Right hindlimb (tissue), 1 donor: Measurements from ENCODE around the gene ASAP2.

Experiments
- DNase-seq: peaks from one replicate; pipeline ENCODE4 v3.0.0-alpha.2; 2018

The ASAP2 gene

DNA sequence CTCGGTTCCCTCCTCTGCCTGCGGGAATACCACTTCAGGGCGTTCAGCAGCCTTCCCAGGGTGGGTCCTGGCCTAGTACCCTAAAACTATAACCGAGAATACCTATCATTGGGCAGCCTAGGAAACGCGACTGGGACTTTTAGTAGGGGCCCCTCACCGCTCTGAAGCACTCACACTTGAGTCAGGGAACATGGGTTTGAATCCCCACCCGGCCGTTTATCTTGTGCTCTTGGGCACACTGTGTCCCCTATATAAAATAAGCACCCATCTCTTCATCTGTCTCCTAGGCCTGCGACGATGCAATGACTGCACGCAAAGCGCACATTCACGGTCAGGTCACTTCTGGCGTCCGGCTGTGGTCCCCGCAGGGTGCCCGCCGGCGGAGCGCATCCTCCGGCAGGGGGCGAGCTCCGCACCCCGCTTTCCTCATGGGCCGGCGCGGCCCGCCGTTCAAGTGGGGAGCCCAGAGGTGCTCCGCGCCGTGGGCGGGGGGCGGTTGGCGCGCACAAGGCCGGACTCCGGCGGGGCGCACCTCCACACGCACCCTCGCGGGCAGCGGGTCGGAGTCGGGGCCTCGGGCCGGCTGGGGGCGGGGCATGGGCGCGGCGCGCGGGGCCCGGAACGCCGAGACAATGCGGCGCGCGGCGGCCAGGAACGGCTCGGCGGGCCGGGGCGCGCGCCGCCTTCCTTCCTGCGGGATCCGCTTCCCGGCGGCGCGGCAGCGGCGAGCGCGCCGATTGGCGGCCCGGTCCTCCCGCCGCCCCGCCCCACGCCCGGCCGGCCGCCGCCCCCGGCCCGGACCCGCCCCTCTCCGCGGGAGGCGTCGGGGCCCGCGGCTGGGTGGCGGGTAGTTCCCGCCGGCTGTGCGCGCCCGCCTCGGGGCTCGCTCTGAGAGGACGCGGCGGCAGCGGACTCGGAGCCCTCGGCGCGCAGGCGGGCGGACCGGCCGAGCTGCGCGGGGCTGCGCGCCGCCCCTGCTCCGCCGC is at the start of gene ASAP2:
Gene ASAP2 (plus strand): TSS at position 850 of the 986 bp plus-strand sequence. CDS start 293 bp downstream, outside the sequence.
- peak; percentile 74 for DNase-seq

DNA sequence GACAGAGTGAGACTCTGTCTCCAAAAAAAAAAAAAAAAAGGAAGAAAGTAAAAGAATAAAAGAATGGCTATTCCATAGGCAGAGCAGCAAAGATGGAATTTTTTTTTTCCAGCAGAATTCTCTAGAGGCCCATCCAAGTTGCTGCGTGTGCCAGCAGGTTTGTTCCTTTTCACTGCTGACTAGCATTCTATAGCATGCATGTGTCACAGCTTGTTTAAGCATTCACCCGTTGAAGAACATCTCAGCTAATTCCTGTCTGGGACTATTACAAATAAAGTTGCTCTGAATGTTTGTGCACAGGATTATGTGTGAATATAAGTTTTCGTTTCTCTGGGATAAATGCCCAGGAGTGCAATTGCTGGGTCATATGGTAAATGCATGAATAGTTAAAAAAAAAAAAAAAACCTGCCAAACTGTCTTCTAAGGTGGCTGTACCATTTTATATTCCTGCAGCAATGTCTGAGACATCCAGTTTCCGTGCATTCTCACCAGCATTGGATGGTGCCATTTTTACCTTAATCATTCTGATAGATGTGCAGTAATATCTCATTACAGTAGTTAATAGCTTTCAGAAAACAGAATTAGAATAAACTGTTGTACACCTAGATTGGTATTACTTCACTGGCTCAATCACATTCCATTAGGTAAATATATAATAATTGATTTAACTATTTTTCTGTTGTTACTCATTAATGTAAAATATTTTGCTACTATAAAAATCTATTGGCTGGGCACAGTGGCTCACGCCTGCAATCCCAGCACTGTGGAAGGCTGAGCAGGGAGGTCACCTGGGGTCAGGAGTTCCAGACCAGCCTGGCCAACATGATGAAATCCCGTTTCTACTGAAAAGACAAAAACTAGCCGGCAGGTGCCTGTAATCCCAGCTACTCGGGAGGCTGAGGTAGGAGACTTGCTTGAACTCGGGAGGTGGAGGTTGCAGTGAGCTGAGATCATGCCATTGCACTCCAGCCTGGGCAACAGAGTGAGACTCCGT is 47.5 kb upstream of the ASAP2 start:
- DNase-seq: no peak

DNA sequence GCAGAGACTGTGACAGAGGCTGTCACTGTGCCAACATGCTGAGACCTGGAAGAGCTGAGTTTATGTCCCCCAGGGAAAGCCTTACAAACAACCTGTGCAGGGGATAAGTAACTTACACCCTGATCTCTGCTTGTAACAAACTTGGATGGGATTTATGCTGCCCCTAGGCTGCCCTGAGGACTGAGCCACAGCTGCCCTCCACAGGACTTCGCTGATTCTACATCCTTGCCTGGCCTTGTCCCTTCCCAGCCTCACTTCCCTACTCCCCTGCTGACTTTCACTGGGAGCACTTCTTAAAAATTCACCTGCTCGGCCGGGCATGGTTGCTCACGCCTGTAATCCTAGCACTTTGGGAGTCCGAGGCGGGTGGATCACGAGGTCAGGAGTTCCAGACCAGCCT is 45.9 kb upstream of the ASAP2 start:
- no peak for DNase-seq

DNA sequence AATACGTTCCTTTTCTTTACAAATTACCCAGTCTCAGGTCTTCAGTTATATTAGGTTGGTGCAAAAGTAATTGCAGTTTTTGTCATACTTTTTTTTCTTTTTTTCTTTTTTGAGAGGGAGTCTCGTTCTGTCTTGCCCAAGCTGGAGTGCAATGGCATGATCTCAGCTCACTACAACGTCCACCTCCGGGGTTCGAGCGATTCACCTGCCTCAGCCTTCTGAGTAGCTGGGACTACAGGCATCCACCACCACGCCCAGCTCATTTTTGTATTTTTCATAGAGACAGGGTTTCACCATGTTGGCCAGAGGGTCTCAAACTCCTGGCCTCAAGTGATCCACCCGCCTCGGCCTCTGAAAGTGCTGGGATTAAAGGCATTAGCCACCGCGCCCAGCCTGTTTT is 43.8 kb upstream of the ASAP2 start:
- DNase-seq: no peak

DNA sequence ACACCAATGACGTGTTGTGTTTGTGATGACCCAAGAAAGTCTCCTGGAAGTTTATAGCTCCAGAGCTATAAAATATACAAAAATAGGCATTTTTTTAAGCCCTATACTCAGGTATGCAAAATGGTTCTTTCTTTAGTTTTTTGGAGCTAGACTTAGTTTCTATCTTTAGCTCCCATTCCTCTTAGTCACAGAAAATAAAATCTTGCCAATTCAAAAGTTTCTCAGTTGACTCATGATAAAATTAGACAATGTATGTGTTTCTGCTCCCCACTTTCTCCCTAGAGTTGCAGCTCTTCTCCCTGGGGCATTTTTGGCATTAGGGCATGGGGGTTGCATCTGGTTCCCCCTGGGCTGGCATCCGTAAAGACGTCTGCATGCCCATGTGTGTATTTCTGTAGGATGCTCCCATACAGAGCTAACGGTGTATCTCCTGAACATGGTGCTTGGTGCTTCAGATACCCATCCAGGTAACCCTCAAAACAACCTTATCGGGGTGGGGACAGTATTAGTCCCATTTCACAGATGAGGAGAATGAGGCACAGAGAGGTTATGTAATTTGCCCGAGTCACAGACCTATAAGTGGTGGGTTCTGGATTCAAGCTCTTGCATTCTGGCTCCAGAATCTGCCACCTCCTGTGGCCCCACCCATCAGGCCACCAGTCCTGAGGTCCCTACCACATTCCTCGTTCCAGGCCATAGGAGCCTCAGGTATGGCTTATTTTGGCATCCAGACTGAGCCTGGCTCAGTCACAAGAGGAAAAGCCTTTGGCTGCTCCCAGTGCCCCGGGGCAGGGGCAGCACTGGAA is 43.1 kb upstream of the ASAP2 start:
- no peak for DNase-seq

DNA sequence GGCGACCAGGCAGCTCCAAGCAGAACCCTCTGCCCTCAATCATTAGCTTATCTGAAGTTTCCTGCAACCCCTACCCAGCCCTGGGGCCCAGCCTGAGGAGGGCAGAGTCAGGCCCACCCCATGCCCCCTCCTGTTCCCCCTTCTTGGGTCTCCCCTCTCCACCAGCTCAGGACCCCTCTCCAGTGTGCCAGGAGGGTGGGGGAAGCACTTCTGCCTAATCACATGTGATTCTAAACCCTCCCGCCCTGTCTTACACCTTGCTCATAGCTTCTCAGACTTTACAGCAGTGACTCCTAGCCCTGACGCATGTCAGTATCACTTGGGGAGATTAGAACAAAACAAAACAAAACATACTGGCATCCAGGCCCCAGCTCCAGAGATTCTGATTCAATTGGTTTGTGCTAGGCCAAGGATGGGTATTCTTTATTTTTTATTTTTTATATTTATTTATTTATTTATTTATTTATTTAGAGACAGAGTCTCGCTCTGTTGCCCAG is 42.5 kb upstream of the ASAP2 start:
- no peak for DNase-seq

DNA sequence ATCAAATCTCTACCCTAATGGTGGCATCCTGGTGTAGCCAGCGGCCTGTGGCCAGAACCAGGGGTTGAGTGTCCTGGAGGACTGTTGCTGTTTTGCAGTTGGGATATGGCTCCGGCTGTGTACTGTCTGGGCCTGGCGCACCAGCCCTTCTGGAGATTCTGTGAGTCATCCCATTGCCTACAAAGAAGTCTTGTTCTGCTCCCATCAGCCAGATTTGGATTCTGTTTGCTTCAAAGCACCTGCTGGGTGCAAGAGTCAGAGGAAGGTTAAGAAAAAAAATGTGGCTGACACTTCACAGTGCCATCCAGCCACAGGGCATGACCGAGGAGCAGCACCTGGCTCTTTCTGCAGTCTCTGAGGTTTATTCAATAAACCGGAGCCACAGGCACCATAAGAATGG is 41.0 kb upstream of the ASAP2 start:
- DNase-seq: no peak

DNA sequence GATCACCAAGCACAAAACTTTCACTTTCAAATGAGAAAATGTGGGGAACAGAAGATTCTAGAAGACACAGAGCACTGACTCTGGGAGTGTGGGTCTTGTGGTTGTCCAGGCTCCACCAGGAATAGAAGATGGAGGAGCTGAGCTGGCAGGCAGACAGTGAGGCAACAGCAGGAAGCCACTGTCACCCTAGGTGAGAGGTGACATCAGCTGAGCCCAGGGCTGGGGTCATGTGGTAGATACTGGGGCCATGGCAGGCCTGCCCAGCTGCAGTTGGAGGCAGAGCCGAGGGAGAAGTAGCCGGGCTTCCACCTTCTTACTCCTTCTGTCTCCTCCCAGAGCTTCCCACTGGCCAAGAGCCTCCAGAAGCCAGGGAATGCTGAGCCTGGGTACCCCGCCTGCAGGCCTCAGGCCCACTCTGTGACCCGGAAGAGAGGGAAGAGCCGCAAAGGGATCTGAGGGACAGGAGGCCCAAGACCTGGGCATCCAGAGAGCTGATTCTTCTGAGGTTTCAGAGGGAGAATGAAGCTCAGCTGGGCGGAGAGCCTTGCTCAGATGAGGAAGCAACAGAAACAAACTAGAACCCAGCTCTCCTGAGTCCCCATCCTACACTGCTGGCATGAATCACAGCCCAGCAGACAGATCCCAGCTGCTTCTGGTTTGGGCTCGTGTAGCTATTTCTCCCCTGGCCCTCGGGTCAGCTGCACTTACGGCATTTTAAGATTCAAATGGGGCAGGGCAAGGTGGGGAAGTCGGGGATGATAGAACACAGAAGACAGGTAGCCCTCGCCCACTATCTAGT is 39.8 kb upstream of the ASAP2 start:
- no peak for DNase-seq

DNA sequence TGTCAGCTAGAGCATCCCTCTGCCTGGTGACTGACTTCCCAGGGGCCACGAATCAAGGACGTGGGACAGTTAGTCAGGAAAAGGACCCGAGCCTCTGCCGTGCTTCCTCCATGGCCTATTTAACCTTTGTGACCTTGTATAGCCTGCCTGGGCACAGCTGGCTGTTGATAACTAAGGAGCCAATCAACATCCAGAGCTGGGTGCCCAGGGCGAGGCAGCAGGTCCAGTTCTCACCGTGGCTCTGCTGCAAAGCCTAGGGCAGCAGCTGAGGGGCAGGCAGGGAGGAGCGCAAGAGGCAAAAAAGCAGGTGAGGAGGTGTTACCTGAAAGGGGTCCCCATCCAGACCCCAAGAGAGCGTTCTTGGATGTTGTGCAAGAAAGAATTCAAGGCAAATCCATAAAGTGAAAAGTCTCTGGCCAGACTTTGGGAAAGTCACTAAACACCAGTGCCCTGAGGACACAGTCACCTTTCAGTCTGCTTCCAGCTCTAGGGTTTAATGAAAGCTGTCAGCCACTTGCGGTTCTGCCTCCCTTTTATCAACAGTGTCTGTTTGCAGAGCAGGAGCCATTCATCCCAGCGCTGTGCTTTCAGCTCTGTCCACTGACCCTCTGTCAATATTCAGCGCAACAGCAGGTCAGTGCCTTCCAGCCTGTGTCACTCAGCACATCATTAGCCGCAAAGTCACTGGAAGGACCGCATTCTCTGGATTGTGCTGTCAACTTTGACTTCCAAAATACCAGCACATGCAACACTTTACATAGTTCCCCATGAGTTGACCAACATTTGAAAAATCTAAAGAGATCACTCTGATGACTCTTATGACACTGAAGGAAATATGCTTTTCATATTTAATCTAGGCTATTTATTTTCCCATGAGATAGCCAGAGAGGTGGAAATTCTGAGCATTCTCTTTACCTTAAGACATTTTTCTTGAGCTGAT is 38.6 kb upstream of the ASAP2 start:
- no peak for DNase-seq

DNA sequence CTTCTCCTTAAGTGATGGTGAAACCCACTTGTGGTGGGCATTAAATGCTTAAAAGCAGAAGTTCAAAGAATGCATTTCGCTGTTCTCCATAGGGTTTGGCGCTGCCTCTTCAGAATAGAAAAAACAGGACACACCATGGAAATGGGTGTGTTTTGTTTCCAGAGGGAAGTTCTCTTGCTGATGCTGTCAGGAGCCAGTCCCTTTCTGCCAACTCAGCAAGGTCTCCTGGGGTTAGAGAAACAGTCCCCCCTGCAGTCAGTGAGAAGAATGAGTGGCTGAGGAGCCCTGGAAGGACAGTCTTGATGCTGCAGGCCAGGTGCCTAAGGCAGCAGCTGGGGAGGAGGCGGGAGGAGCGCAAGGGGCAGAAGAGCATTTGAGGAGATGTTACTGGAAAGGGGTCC is 37.8 kb upstream of the ASAP2 start:
- no peak for DNase-seq

DNA sequence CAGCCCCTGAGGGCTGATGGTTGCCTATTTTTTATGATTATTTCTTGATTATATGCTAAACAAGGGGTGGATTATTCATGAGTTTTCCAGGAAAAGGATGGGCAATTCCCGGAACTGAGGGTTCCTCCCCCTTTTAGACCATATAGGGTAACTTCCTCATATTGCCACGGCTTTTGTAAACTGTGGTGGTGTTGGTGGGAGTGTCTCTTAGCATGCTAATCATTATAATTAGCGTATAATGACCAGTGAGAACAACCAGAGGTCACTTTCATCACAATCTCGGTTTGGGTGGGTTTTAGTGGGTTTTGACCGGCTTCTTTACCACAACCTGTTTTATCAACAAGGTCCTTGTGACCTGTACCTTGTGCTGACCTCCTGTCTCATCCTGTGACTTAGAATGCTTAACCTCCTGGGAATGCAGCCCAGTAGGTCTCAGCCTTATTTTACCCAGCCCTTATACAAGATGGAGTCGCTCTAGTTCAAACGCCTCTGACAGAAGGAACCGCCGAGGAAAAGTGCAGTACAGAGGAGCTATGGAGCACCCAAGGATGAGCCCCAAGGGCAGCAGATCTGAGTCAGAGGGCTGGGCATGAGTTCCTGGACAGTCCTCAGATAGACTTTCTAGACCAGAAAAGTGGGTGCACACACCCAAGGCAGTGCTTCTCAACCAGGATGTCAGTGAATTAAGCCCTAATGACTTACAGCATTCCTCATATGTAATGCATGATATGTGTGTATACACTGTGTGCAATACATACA is 37.1 kb upstream of the ASAP2 start:
- DNase-seq: no peak

DNA sequence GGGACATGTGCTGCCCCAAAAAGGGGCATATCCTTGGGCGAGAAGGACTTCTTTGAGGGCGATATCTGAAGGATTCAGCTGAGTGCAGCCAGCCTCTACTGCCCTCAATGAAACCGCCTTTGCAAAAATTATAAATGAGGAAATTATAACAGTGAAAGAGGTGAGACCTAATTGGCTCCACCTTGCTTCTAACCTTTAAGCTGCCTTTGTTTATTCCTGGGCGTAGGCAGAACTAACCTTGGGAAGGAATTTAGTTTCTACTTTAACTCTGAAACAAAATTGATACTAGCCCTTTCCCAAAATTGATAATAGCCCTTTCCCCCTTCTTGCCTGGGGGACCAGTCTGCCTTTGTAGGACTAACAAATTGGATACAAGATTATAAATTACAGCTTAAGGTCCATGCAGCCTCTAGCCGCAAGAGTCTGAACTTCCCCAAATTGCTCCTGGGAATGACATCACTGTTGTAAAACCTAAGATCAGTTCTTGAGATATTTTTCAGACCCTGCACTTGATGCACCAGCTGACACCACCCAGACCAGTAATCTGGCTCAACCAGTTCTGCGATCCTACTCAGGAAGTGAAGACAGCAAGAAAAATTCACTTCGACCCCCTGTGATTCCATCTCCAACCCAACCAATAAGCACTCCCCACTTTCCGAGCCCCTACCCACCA is 36.0 kb upstream of the ASAP2 start:
- no peak for DNase-seq

DNA sequence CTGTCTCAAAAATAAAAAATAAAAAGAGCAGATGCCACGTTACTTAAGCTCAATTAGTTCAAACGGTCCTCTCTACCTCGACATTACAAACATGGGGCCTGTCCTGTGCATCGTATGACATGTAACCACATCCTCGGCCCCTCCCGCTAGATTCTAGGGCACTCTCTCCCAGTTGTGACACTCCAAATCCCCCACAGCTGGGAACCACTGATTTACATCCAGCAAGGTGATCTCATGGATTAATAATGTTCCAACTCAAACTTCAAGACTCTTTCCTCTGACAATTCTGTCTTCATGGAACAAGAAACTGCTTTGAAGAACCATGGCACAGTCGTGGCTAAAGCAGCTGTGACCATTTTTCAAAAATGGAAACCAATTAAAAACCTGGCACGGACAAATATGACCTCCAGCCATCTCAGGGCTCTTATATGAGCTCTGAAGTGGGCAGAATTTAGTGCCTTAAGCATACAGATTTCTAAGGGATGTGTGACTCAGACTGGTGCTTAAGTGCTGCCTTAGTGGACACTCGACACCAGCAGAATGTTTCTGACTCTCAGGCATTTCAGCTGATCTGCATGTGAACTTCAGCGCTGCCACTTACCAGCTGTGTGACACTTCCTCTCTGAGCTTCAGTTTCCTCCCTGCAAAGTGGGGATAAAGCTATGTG is 31.7 kb upstream of the ASAP2 start:
- peak; percentile 29 for DNase-seq

DNA sequence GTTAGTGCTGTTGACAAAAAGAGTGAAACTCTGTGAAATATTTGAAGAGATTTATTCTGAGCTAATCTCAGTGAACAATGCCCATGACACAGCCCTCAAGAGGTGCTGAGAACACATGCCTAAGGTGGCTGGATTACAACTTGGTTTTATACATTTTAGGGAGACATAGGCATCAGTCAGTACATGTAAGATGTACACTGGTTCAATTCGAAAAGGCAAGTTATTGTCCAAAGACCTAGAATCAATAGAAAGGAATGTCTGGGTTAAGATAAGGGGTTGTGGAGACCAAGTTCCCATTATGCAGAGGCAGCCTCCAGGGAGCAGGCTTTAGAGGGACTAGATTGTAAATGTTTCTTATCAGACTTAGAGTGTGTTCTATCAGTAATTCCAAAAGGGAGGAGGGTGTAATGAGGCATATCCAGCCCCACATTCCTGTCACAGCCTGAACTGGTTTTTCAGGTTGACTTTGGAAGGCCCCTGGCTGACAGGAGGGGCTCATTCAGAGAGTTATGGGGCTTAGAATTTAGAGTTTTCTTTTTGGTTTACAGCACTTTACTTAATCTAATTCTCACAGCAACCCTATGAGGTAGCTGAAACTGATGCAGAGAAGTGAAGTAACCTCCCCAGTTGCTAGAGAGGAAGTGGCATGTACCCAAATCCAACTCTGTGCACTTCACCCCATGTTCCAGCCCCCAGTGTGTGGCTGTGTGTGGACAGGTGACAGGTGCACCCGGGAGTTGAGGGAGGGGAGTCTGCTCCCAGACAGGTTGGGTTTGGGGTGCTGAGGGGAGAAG is 28.3 kb upstream of the ASAP2 start:
- no peak for DNase-seq

DNA sequence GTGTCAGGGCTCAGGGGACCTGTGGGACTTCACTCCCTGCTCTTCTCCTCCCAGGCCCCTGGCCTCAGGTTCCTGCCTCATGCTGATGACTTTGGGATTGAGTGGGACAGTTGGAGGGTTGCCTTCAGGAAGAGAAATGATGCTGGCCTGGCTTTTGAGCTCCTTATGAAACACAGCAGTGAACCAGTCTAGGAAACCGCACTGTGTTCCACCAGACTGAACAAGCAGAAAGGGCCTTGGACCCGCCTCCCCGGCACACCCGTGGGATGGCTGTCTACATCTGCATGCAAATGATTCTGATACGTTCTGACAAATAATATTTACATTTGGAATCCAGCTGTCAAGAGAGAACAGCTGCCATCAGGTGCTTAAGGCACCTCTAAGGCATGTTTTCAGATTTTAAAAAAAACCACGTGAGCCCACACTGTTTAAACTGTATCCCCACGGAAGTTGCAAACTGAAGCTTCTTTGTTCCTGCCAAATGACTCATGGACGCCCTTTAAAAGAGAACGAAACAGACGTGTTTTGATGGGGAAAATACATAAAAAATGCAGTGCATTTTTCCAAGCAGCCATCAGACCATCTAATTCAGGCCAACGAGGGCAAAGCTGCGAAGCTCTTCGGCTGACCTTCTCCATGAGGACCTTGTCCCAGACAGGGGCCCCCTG is 27.6 kb upstream of the ASAP2 start:
- DNase-seq: peak; percentile 62

DNA sequence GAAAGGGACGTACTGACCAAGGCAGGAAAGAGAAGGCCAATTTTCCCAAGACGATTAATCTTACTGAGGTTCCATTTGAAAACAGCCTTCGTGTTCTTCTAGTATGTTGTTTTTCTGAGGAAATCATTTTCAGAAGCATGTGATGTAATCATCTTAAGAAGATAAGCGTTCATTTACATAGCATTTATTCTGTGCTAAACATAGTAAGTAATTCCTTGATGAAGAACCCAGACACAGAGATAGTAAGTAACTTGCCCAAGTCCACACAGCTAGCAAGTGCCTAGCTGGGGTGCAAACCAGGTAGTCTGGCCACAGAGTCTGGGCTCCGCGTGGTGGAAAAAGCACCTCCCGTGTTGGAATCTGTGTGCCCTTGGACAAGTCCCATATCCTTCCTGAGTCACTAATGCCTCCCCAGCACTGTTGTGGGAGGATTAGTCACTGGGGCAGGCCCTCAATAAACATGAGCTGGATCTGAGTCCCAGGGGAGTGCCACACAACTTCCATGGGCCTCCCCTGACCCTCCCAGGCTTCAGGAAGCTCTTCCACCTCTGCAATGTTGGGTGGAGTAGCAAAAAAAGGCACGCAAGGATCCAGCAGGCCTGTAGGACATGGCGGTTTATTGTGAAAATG is 26.9 kb upstream of the ASAP2 start:
- DNase-seq: no peak
